B cell (primary cell): ENCODE results near the gene ANGPT4. TPM values are rescaled to one million over a fixed set of nuclear protein-coding genes. Genes with fewer than 3 reads are reported as not detected.

Source experiments
- ATAC-seq: fragments of 200-7000 bp; cut with Tn5 transposase; one replicate; pipeline ENCODE4 v1.10.0; 2021; ENCODE audit warnings: low read depth, mild to moderate bottlenecking, moderate number of reproducible peaks, moderate library complexity
- CTCF ChIA-PET: fragments of 350-600 bp; sonication (Branson Sonifier 250); formaldehyde crosslinking; loops from one replicate; lab custom pipeline; 2021; ENCODE audit warnings: antibody characterized with exemption, inconsistent platforms; lab: Charles Lee
- POLR2A ChIA-PET: fragments of 350-600 bp; sonication (Branson Sonifier 250); formaldehyde crosslinking; loops from one replicate; lab custom pipeline; 2021; ENCODE audit warnings: antibody characterized with exemption; lab: Charles Lee
- DNase-seq: peaks from one replicate; pipeline ENCODE4 v3.0.0; 2013
- H2AFZ ChIP-seq: 2 replicates; pipeline ENCODE4 v1.6.1; 2012; ENCODE audit warnings: mild to moderate bottlenecking, low read depth, low read length; ENCODE audit not compliant: insufficient read depth, poor library complexity, severe bottlenecking
- H3K27ac ChIP-seq, 2 donors: 1 replicate in 1 of 2; 2 replicates in 1 of 2; pipeline ENCODE4 v1.5.1; 2012 to 2013; ENCODE audit warnings: low read length in 2 of 2, mild to moderate bottlenecking in 2 of 2, moderate library complexity in 1 of 2
- H3K27me3 ChIP-seq, 4 experiments: fragments of 200-600 bp in 1 of 4; sonication (generic) in 1 of 4; replicated peaks in 1 of 4; 1 replicate in 2 of 4; 2 replicates in 2 of 4; pipeline versions ENCODE4 v1.6.1 to v1.7.0; 2013 to 2016; ENCODE audit warnings: low read length in 3 of 4, mild to moderate bottlenecking in 2 of 4, mixed read lengths in 1 of 4, moderate library complexity in 1 of 4; ENCODE audit not compliant: insufficient read depth in 4 of 4, control insufficient read depth in 3 of 4; ENCODE audit errors: control extremely low read depth in 1 of 4
- H3K36me3 ChIP-seq, 2 experiments: replicated peaks in 1 of 2; 1 replicate in 1 of 2; 2 replicates in 1 of 2; pipeline versions ENCODE4 v1.6.1 to v1.7.1; 2013; ENCODE audit warnings: low read length in 1 of 2; ENCODE audit not compliant: insufficient read depth in 2 of 2, control insufficient read depth in 1 of 2; ENCODE audit errors: control extremely low read depth in 1 of 2, extremely low read depth in 1 of 2
- H3K4me1 ChIP-seq, 2 donors: fragments of 200-600 bp in 1 of 2; sonication (generic) in 1 of 2; 1 replicate in 1 of 2; 2 replicates in 1 of 2; pipeline versions ENCODE4 v1.5.1 to v1.6.1; 2013 to 2017; ENCODE audit warnings: low read length in 2 of 2; ENCODE audit not compliant: control insufficient read depth in 2 of 2, insufficient read depth in 2 of 2
- H3K4me2 ChIP-seq: replicated peaks from 2 replicates; pipeline ENCODE3; 2012; ENCODE audit warnings: mild to moderate bottlenecking, low read depth, low read length; ENCODE audit not compliant: poor library complexity, severe bottlenecking
- H3K4me3 ChIP-seq, 5 experiments: fragments of 200-600 bp in 1 of 5; sonication (generic) in 1 of 5; 1 replicate in 3 of 5; 2 replicates in 2 of 5; pipeline versions ENCODE4 v1.5.1 to v1.7.0; 2011 to 2016; ENCODE audit warnings: low read length in 4 of 5, mild to moderate bottlenecking in 4 of 5, low read depth in 2 of 5, control low read depth in 1 of 5, moderate library complexity in 1 of 5; ENCODE audit not compliant: insufficient read depth in 1 of 5; ENCODE audit errors: control extremely low read depth in 1 of 5, extremely low read depth in 1 of 5
- H3K79me2 ChIP-seq: fragments of 200-600 bp; sonication (generic); one replicate; pipeline ENCODE4 v1.6.0; 2016; ENCODE audit warnings: low read length; ENCODE audit not compliant: control insufficient read depth, insufficient read depth
- H3K9ac ChIP-seq: fragments of 200-600 bp; sonication (generic); 2 replicates; pipeline ENCODE4 v1.6.1; 2017; ENCODE audit warnings: mild to moderate bottlenecking, low read length, moderate library complexity
- H3K9me3 ChIP-seq, 3 donors: one replicate each; pipeline versions ENCODE4 v1.6.1 to v1.7.1; 2013; ENCODE audit warnings: low read length in 2 of 3; ENCODE audit not compliant: control insufficient read depth in 2 of 3, insufficient read depth in 1 of 3; ENCODE audit errors: control extremely low read depth in 1 of 3
- H4K20me1 ChIP-seq: 2 replicates; pipeline ENCODE4 v1.6.0; 2012; ENCODE audit warnings: mild to moderate bottlenecking, low read length; ENCODE audit not compliant: insufficient read depth, control insufficient read depth, poor library complexity, severe bottlenecking
- H3K27ac Mint-ChIP-seq: one replicate; pipeline ENCODE4 v1.8.0; 2021; ENCODE audit warnings: mixed read lengths
- H3K27me3 Mint-ChIP-seq: one replicate; pipeline ENCODE4 v1.8.0; 2021; ENCODE audit warnings: mixed read lengths
- H3K4me1 Mint-ChIP-seq: one replicate; pipeline ENCODE4 v1.8.0; 2021; ENCODE audit warnings: mixed read lengths
- H3K4me3 Mint-ChIP-seq: one replicate; pipeline ENCODE4 v1.8.0; 2021; ENCODE audit warnings: mixed read lengths
- H3K9me3 Mint-ChIP-seq: one replicate; pipeline ENCODE4 v1.8.0; 2022; ENCODE audit warnings: mixed read lengths; ENCODE audit not compliant: insufficient read depth
- EZH2 ChIP-seq: IDR thresholded peaks from 2 replicates; pipeline ENCODE4 v1.6.1; 2012; ENCODE audit warnings: borderline replicate concordance, low read depth, mild to moderate bottlenecking, moderate library complexity, low read length; ENCODE audit not compliant: insufficient read depth, poor library complexity, severe bottlenecking
- WGBS: methylation state at CpG from one replicate; pipeline ENCODE4 v1.1.5; 2013; ENCODE audit warnings: missing lambda C conversion rate; ENCODE audit not compliant: insufficient coverage; 5-methylcytosine and 5-hydroxymethylcytosine counted together
- intact Hi-C: fragments of 100-400 bp; cut with micrococcal nuclease; formaldehyde crosslinking; loops from one replicate; pipeline ENCODE4 v1.10.0; 2022
- polyA plus RNA-seq: library from polyadenylated mRNA; depleted of rRNA; stranded (reverse); fragments of >200 nt; gene quantifications from 2 replicates; pipeline ENCODE4 v1.2.3, GENCODE V29; 2012
- total RNA-seq, 2 donors: library from RNA; stranded (reverse); fragments of 120-200 nt in 1 of 2; gene quantifications; 1 replicate in 1 of 2; 2 replicates in 1 of 2; pipeline versions ENCODE4 v1.2.3 to v1.2.4, GENCODE V29; 2013 to 2022
- TF ChIP-seq, protein P1 (sequence below): fragments of 200-600 bp; IDR thresholded peaks from one replicate; pipeline ENCODE4 v1.8.0; 2022; ENCODE audit warnings: antibody characterized with exemption, mild to moderate bottlenecking

The ANGPT4 gene
- total and polyA plus RNA-seq, 2 donors (not counting 1 experiment from before 2014, with no cell fraction given): not detected

DNA sequence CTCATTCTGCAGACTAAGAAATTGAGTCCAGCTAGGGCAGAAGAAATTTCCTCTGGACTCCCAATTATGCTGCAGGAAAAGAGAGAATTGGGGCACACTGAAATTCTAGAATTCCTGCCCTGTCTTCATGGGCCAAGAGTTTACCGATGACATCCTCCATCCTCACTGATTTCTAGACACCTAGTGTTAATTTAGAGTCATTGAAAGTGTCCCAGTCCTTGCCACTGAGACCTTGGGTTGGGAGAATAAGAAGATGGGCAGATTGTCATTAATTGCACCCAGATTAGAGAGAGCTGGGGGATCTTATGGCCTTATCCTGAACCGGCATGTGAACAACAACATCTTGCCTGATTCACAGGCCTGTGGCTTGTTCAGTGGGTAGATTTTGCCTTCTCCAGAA lies 29.0 kb downstream of the ANGPT4 start:
- Histone ChIP-seq H3K9me3 (no peaks in the 10 kb centered on the region), H3K4me2 (no peak overlapping the region), H3K27ac (no peak overlapping the region), H3K4me1 (peaks cover 13 to 14% of the 10 kb centered on the region in 2 donors), H3K79me2 (no peaks in the 10 kb centered on the region), H3K9ac (no peak overlapping the region), H3K36me3 (no peaks in the 10 kb centered on the region), H4K20me1 (no peaks in the 10 kb centered on the region), H3K27me3 (peaks cover 0 to 17% (median 6%) of the 10 kb centered on the region in 4 experiments), H2AFZ (no peak overlapping the region), H3K4me3 (no peak overlapping the region)
- H3K27me3 Mint-ChIP-seq: peaks cover 46% of the 10 kb centered on the region
- CTCF ChIA-PET: interaction anchor here (0.6 to 1.6 kb wide), 3 partner anchors 33 to 68 kb away, joined by 3 to 4 read pairs (median 3); no protein-coding TSS in a partner anchor
- POLR2A ChIA-PET: no interaction called here
- no peaks in the 10 kb centered on the region for H3K9me3 Mint-ChIP-seq
- intact Hi-C loops: no loop called here
- no peak for DNase-seq
- ATAC-seq: no peak
- peaks cover 15% of the 10 kb centered on the region for H3K4me1 Mint-ChIP-seq
- no peak overlapping the region for H3K27ac Mint-ChIP-seq
- 100% methylated on average over 1 of the region's 2 CpGs for WGBS
- H3K4me3 Mint-ChIP-seq: no peak overlapping the region
- TF ChIP-seq, protein P1, sequence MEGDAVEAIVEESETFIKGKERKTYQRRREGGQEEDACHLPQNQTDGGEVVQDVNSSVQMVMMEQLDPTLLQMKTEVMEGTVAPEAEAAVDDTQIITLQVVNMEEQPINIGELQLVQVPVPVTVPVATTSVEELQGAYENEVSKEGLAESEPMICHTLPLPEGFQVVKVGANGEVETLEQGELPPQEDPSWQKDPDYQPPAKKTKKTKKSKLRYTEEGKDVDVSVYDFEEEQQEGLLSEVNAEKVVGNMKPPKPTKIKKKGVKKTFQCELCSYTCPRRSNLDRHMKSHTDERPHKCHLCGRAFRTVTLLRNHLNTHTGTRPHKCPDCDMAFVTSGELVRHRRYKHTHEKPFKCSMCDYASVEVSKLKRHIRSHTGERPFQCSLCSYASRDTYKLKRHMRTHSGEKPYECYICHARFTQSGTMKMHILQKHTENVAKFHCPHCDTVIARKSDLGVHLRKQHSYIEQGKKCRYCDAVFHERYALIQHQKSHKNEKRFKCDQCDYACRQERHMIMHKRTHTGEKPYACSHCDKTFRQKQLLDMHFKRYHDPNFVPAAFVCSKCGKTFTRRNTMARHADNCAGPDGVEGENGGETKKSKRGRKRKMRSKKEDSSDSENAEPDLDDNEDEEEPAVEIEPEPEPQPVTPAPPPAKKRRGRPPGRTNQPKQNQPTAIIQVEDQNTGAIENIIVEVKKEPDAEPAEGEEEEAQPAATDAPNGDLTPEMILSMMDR: no peak
- no peak for TF ChIP-seq EZH2

DNA sequence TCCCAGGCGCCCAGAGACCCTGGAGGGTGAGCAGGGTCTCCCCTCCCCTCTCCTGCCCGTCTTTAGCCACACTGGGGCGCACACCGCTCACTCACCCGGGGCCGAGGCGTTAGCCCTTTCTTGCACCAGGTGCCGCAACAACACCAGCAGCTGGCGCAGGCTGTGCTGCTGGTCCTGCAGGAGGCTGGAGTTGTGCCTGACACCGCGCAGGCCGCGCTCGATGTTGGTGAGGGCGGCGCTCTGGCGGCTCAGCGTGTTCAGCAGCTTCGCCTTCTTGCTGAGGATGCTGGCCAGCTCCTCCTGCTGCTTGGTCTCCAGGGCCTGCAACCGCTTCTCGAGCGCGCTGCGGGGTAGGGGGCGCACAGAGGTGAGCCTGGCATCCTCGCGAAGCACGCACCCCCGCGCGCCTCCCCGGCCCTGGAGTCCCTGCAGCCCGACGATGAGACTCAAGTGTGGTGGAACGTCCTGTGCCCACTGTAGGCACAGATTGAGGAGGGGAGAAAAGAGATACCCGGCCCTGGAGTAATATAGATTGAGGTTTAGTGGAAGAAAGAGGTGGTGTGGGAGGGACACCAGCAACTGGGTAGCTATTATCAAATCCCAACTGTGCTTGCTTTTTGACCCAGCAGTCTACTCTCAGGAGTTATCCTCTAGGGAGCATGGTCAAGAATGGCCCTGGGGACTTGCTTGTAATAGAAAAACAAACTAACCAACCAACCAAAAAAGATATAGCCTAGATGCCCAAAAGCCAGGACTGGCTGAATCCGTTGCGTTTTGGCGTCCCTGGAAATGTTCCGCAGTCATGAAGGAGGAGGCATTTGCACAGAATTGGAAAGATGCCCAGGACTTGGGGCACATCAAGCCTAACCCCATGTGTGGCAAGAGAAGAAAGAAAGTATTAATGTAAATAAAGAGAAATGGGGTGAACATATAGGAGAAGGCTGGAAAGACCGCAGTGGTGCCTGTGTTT lies 30.9 kb downstream of the ANGPT4 start:
- H3K27me3 Mint-ChIP-seq: peaks cover 31% of the 10 kb centered on the region
- CTCF ChIA-PET: no interaction called here
- Histone ChIP-seq H4K20me1 (no peaks in the 10 kb centered on the region), H2AFZ (no peak overlapping the region), H3K9me3 (no peaks in the 10 kb centered on the region), H3K4me3 (no peak overlapping the region), H3K27ac (no peak overlapping the region), H3K27me3 (peaks cover 0 to 12% (median 2%) of the 10 kb centered on the region in 4 experiments), H3K9ac (no peak overlapping the region), H3K4me1 (peaks cover 0 to 5% of the 10 kb centered on the region in 2 donors), H3K79me2 (no peaks in the 10 kb centered on the region), H3K4me2 (no peak overlapping the region), H3K36me3 (no peaks in the 10 kb centered on the region)
- no peaks in the 10 kb centered on the region for H3K4me1 Mint-ChIP-seq
- no peaks in the 10 kb centered on the region for H3K9me3 Mint-ChIP-seq
- WGBS: 17% methylated on average over 41 of the region's 41 CpGs
- TF ChIP-seq, protein P1: no peak
- TF ChIP-seq EZH2: no peak
- H3K27ac Mint-ChIP-seq: no peak overlapping the region
- POLR2A ChIA-PET: no interaction called here
- intact Hi-C loops: no loop called here
- DNase-seq (no peak), ATAC-seq (no peak)
- H3K4me3 Mint-ChIP-seq: no peak overlapping the region
